ENCODE results near the gene TPRG1L. TPM values are rescaled to one million over a fixed set of nuclear protein-coding genes. Genes with fewer than 3 reads are reported as not detected.
A peak's percentile ranks its signal among the peaks of the same experiment; 100 is the strongest.

TPRG1L gene
- total RNA-seq, 6 donors from 2014 or later, result 16.6 to 48.3 (median 40.2) TPM

- peaks cover 23 to 29% (median 26%) of the 10 kb centered on the region in 4 donors for H3K4me1 ChIP-seq
- TF ChIP-seq CTCF (IDR thresholded peaks at IDR 0.05) (no peak), POLR2AphosphoS5 (IDR thresholded peaks at IDR 0.05) (no peak), POLR2A (IDR thresholded peaks at IDR 0.05) (no peak), EP300 (IDR thresholded peaks at IDR 0.05) (no peak)
- H3K27ac ChIP-seq, result no peak overlapping the region
- no peaks in the 10 kb centered on the region for H3K9me3 ChIP-seq
- H3K4me3 ChIP-seq, result no peak overlapping the region
- H3K36me3 ChIP-seq, result peaks cover 8 to 37% (median 26%) of the 10 kb centered on the region in 4 donors
- DNase-seq (no peak), ATAC-seq (ENCODE audit: low FRiP score in 2 of 2) (no peak)
- 93 to 94% methylated on average over 20 of the region's 20 CpGs for WGBS, 2 donors
- peaks cover 0 to 14% (median 12%) of the 10 kb centered on the region in 4 donors for H3K27me3 ChIP-seq
Measured at GRCh38 chr1:3646596-3646995, 21.8 kb downstream of the TPRG1L start.

GRCh38 chr1:3649342-3650247, 24.8 kb downstream of the TPRG1L start, which contains the start of gene WRAP73:
TSS of gene WRAP73 (minus strand) at chr1:3650103. CDS start at chr1:3649999, 104 bp downstream.
- Histone ChIP-seq H3K27me3 (peaks cover 0 to 36% (median 23%) of the 10 kb centered on the region in 4 donors), H3K27ac (peak within 1 kb of the TSS in 2 of 4 donors; percentile 64 to 75), H3K36me3 (peaks cover 8 to 24% (median 20%) of the 10 kb centered on the region in 4 donors), H3K4me1 (peaks cover 36 to 45% (median 40%) of the 10 kb centered on the region in 4 donors), H3K9me3 (no peaks in the 10 kb centered on the region), H3K4me3 (peak within 1 kb of the TSS; percentile 93 to 100 (median 97))
- peak; percentile 91 to 97 for DNase-seq
- WGBS, 2 donors, result 4 to 12% methylated on average over 14 to 56 of the region's 60 CpGs
- no peak for TF ChIP-seq EP300 (IDR thresholded peaks at IDR 0.05)
- TF ChIP-seq CTCF (IDR thresholded peaks at IDR 0.05), result peak in 3 of 6 experiments; percentile 8 to 27 (median 23)
- TF ChIP-seq POLR2AphosphoS5 (IDR thresholded peaks at IDR 0.05), result peak; percentile 83 to 89
- TF ChIP-seq POLR2A (IDR thresholded peaks at IDR 0.05), result peak in 3 of 4 donors; percentile 59 to 90 (median 83)
- peak; percentile 93 to 98 for ATAC-seq (ENCODE audit: low FRiP score in 2 of 2)

DNA sequence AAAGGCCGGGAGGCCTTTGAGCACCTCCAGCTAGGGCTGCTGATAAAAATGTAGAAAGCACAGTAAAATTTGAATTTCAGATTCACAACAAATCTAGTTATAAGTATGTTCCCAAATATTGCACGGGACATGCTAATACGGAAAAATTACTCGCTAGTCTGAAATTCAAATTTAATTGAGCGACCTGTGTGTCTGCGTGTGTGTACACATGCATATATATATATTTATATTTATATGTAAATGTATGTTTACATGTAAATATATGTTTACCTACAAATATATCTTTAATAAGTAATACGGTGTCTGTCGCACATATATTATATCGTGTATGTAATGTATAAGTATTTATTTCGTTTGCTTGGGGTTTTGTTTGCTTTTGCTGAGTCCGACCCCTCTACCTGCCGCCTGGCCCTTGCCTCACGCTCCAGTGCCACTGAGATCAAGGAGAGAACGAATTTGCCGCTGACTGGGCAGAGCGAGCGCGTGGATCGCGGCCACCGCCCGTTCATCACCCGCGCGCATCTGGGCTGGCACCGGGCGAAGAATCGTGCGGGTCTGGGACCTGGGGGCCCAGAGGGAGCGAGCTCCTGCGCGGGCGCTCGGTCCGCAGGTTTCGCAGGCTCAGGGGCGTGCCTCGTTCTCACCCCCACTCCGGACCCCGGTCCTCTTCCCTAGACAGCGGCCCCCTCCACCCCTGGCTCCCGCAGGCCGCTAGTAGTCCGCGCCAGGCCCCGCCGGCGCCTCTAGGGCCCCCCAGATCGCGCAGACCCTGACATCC, 25.6 kb downstream of the TPRG1L start:
- Histone ChIP-seq H3K36me3 (peaks cover 5 to 19% (median 13%) of the 10 kb centered on the region in 4 donors), H3K27ac (no peak overlapping the region), H3K27me3 (peaks cover 0 to 36% (median 23%) of the 10 kb centered on the region in 4 donors), H3K4me3 (peak overlapping the region; percentile 93 to 100 (median 97)), H3K9me3 (no peaks in the 10 kb centered on the region), H3K4me1 (peaks cover 36 to 45% (median 40%) of the 10 kb centered on the region in 4 donors)
- 9 to 11% methylated on average over 41 to 49 of the region's 50 CpGs for WGBS, 2 donors
- DNase-seq (peak in 1 of 2 donors; percentile 83), ATAC-seq (ENCODE audit: low FRiP score in 2 of 2) (no peak)
- TF ChIP-seq POLR2AphosphoS5 (IDR thresholded peaks at IDR 0.05) (peak in 1 of 2 donors; percentile 30), POLR2A (IDR thresholded peaks at IDR 0.05) (no peak)

DNA sequence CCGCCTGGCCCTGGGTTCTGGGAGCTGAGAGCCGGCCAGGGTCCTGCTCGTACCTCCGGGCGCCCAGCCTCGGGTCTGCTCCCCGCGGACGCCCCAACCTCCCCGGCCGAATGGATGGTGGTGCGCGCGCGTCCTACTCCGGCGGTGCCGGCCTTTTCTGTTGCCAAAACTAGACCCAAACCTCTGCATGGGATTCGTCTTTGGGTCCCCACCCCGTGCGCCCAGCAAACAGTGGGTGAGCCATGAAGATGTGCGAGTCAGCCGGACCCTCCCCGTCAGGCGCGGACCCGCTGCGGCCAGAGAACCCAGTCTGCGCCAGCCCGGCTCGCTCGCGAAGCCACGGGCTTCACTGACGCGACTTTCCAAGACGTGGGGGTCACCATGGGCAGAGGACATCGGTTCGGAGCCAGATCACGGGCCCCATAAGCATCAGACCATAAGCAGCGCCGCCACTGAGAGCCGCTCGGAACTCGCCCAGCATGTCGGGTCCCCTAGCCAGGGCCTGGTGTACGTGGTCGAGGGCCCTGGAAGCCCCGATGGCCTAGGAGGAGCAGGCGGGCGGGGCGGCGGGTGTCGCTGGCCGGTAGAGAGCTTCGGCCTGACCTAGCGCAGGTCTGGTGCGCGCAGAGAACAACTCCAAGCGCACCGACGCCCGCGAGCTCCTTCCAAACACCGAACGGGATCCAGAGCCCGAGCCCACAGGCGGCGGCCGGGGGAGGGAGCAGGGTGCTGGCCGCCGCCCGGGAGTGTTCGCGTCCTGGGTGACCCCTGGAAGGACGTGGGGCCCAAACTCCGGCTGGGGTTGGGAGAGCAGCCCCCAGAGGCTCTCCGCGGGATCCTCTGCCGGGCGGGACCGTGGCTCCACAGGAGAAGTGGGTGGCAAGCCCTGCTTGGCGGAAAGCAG, 26.5 kb downstream of the TPRG1L start:
- Histone ChIP-seq H3K4me1 (peaks cover 36 to 45% (median 40%) of the 10 kb centered on the region in 4 donors), H3K27me3 (peaks cover 0 to 36% (median 23%) of the 10 kb centered on the region in 4 donors), H3K36me3 (peaks cover 5 to 11% (median 6%) of the 10 kb centered on the region in 4 donors), H3K27ac (no peak overlapping the region), H3K9me3 (no peaks in the 10 kb centered on the region), H3K4me3 (peak overlapping the region in 3 of 4 donors; percentile 96 to 100 (median 98))
- WGBS, 2 donors, result 2% methylated on average over 10 of the region's 83 CpGs; no CpG with 5 or more reads in 1 of the 2 donors
- peak in 1 of 2 donors; percentile 86 for DNase-seq
- TF ChIP-seq POLR2A (IDR thresholded peaks at IDR 0.05), result no peak
- no peak for TF ChIP-seq EP300 (IDR thresholded peaks at IDR 0.05)
- TF ChIP-seq CTCF (IDR thresholded peaks at IDR 0.05), result no peak
- TF ChIP-seq POLR2AphosphoS5 (IDR thresholded peaks at IDR 0.05), result no peak
- ATAC-seq (ENCODE audit: low FRiP score in 2 of 2), result no peak

Measured in upper lobe of left lung (tissue), 6 donors.